MM.1S (cell line): ENCODE data around the gene CFAP206.

Source experiments
- CTCF ChIP-seq: fragments of 300-600 bp; sonication (generic); IDR thresholded peaks from 2 replicates; pipeline ENCODE4 v1.5.1; 2016; ENCODE audit warnings: antibody characterized with exemption, low read length, mixed read lengths
- EZH2 ChIP-seq: fragments of 300-600 bp; sonication (generic); optimal IDR thresholded peaks from 2 replicates; pipeline ENCODE3; 2017; ENCODE audit warnings: low read depth, mild to moderate bottlenecking, antibody characterized with exemption, low read length, mixed read lengths
- EZH2phosphoT487 ChIP-seq: fragments of 300-600 bp; sonication (generic); IDR thresholded peaks from 2 replicates; pipeline ENCODE4 v1.6.1; 2018; ENCODE audit warnings: antibody characterized with exemption, low read length

- TF ChIP-seq CTCF (no peak), EZH2phosphoT487 (no peak), EZH2 (no peak)
These were observed 966 bp downstream of the CFAP206 start for GRCh38 chr6:87408721-87409155.
